ENCODE data around the gene TWIST2. TPM values are rescaled to one million over a fixed set of nuclear protein-coding genes. Genes with fewer than 3 reads are reported as not detected.

The TWIST2 gene
- total and polyA plus RNA-seq, 5 donors: 3.1 to 6.3 (median 5.0) TPM

DNA sequence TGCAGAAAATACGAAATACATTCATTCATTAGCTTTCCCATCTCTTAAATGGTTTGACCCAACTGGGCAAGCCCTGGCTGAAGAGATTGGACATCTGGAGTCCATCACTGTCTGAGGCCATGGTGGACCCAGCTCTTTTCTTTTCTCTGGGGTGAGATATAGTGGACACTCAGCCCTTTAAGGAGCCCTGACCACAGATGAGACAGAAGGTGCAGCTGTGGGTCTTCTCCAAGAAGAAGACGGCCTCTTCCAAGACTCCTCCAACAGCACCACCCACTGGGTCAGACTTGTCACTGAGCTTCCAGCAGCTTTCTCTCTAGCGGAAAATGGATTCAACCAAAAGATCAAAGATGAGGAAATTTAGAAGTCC is 27.2 kb downstream of the TWIST2 start:
- intact Hi-C loops (cut with DNase I): no loop called here
- WGBS: 79% methylated on average over 3 of the region's 3 CpGs
- Histone ChIP-seq H3K27ac (ENCODE audit: low read length) (peak overlapping the region; percentile 36), H3K4me1 (ENCODE audit: control insufficient read depth, insufficient read depth, low read length) (no peaks in the 10 kb centered on the region), H3K4me3 (ENCODE audit: low read length) (no peak overlapping the region), H3K9me3 (ENCODE audit: control insufficient read depth, low read length) (no peaks in the 10 kb centered on the region), H3K27me3 (ENCODE audit: control insufficient read depth, insufficient read depth) (no peaks in the 10 kb centered on the region)
- ATAC-seq: no peak
- no peak for DNase-seq

DNA sequence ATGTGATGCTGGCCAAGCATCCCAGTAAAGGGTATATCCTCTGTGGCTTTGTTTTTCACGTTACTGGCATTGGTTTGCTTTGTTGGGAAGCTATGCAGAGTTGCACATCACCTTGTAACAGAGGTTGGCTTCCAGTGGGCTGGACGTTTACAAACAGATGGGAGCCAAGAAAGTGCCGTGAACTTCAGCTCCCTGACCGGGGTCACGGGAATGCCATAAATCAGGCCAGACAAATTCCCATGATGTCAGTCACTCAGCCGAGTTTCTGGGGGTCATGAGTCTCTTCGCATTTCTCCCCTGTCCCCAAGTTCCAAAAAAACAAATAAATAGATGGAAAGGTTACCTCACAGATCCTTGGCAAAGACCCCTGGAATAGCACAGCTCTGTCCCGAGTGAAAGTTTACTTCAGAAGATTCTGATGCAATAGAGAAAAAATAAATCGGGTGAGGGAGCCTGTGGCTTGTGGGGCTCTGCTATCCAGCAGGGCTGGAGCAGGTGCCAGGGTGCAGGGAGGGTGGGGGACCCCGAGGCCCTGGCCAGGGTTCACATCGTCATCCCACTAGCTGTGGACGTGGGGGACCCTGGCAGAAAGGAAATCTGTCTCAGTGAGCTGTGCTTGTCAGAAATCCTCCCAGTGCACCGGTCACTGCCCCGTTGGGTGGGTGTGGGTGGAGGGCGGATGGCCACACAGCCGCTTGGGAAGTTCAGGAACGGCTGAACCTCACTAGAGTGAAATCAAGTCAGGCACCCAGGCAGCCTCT is 27.8 kb downstream of the TWIST2 start:
- ATAC-seq (peak; percentile 29 to 40), DNase-seq (no peak)
- peak overlapping the region; percentile 36 for H3K27ac ChIP-seq (ENCODE audit: low read length)

DNA sequence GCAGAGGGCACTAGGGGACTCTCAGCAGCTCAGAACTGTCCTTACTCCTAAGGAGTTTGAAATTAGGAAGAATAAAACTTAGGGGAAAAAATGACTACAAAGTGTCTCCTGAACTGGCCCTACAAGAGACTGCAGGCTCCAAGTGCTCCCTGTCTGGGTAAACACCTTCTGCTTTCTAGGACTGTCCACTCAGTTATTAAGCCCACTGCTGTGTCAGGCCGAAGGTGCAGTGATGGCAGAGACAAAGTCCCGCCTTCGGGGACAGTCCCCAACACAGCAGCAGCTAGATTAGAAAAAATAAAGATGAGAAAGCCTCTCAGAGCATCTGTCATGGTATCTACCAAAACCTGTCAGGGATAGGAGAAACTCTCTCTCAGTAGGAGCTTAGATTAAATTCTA is 28.3 kb downstream of the TWIST2 start:
- H3K27ac ChIP-seq (ENCODE audit: low read length): no peak overlapping the region

More for the DNA sequence above, 27.8 kb downstream of the TWIST2 start:
- Histone ChIP-seq H3K4me3 (ENCODE audit: low read length) (no peak overlapping the region), H3K27me3 (ENCODE audit: control insufficient read depth, insufficient read depth) (no peaks in the 10 kb centered on the region), H3K9me3 (ENCODE audit: control insufficient read depth, low read length) (no peaks in the 10 kb centered on the region), H3K4me1 (ENCODE audit: control insufficient read depth, insufficient read depth, low read length) (no peaks in the 10 kb centered on the region)
- WGBS: 51% methylated on average over 17 of the region's 17 CpGs
- intact Hi-C loops (cut with DNase I): no loop called here

DNA sequence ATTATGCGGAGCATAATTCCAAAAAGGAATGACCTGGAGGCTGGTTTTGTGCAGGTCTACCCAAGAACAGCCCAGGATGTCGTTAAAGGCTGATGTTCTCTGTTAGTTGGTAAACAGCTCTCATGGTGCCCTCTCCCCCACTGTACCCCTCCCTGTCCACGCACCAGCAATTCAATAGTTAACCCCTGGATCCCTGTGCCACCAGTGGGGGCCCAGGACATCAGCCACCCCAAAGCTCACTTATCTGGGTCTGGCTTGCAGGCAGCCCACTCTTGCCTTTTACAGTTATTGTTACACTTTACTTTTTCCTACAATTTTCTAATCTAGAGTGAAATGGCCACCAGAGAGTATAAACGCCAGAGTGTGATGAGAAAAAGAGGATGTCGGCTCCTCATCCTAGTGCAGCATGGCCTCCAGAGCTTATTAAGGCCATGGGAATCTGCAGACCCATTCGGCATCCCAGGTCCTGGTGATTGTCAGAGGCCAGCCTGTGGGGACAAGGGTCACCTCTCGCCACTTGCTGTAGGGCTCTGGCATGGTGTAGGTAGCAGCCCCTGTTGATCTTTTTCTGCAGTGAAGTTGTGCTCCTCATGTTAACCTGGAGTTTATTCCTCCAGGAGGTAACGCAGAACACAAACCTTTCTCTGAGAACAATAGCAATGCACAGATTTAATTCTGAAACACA is 30.3 kb downstream of the TWIST2 start:
- WGBS: 81% methylated on average over 8 of the region's 8 CpGs
- Histone ChIP-seq H3K4me3 (ENCODE audit: low read length) (no peak overlapping the region), H3K9me3 (ENCODE audit: control insufficient read depth, low read length) (no peaks in the 10 kb centered on the region), H3K27me3 (ENCODE audit: control insufficient read depth, insufficient read depth) (no peaks in the 10 kb centered on the region), H3K4me1 (ENCODE audit: control insufficient read depth, insufficient read depth, low read length) (no peaks in the 10 kb centered on the region), H3K27ac (ENCODE audit: low read length) (no peak overlapping the region)
- DNase-seq (no peak), ATAC-seq (no peak)
- intact Hi-C loops (cut with DNase I): no loop called here

More for the DNA sequence above, 28.3 kb downstream of the TWIST2 start:
- WGBS: 89% methylated on average over 3 of the region's 3 CpGs
- no peak for ATAC-seq
- no peaks in the 10 kb centered on the region for H3K27me3 ChIP-seq (ENCODE audit: control insufficient read depth, insufficient read depth)
- no peaks in the 10 kb centered on the region for H3K4me1 ChIP-seq (ENCODE audit: control insufficient read depth, insufficient read depth, low read length)
- no peak for DNase-seq
- H3K4me3 ChIP-seq (ENCODE audit: low read length): no peak overlapping the region
- no peaks in the 10 kb centered on the region for H3K9me3 ChIP-seq (ENCODE audit: control insufficient read depth, low read length)
- intact Hi-C loops (cut with DNase I): no loop called here

DNA sequence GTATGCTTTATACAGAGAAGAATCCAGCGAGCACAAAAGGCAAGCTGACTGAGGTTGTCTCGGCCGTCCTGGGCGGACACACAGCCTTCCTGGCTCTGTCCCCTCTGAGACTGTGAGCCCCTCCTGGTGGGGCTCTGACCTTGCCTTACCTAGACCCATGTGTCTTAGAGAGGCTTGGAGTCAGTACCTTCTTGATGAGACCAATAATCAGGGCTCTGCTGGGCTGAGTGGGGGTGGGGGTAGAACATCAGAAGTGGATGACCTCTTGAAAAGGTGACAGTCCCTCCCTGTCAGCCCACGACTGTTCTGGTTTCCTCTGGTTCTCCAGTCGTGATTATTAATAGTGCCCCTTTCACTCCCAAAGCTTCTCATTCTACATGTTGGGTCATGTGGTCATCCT is 31.2 kb downstream of the TWIST2 start:
- Histone ChIP-seq H3K27ac (ENCODE audit: low read length) (no peak overlapping the region), H3K4me3 (ENCODE audit: low read length) (no peak overlapping the region), H3K4me1 (ENCODE audit: control insufficient read depth, insufficient read depth, low read length) (no peaks in the 10 kb centered on the region), H3K27me3 (ENCODE audit: control insufficient read depth, insufficient read depth) (no peaks in the 10 kb centered on the region), H3K9me3 (ENCODE audit: control insufficient read depth, low read length) (no peaks in the 10 kb centered on the region)
- DNase-seq (no peak), ATAC-seq (no peak)
- intact Hi-C loops (cut with DNase I): no loop called here
- WGBS: 75% methylated on average over 6 of the region's 6 CpGs

DNA sequence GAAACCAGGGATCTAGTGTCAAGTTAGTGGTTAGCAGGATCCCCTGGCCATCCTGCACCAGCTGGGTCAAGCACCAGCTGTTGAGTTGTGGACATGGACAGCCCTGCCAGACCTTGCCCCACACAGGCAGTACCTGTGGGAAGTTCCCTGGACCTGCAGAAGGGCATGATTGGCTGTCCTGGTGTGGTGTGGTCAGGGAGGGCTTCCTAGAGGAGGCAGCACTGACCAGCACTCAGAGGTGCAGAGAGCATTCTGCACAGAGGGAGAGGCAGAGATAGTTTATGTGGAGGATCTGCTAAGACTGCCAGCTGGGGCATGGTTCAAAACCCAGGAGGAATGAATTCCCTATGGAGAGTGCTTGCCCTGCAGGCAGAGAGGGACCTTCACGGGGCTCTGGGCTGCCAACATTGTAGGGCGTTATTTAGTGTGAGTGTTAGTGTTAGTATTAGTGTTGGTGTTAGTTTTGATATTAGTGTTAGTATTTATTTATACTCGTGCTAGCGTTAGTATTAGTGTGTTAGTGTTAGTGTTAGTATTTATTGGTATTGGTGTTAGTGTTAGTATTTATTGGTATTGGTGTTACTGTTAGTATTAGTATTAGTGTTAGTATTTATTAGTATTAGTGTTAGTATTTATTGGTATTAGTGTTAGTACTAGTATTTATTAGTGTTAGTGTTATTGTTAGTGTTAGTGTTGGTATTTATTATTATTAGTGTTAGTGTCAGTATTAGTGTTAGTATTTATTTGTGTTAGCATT is 31.9 kb downstream of the TWIST2 start:
- intact Hi-C loops (cut with DNase I): no loop called here
- Histone ChIP-seq H3K9me3 (ENCODE audit: control insufficient read depth, low read length) (no peaks in the 10 kb centered on the region), H3K4me1 (ENCODE audit: control insufficient read depth, insufficient read depth, low read length) (no peaks in the 10 kb centered on the region), H3K4me3 (ENCODE audit: low read length) (no peak overlapping the region), H3K27me3 (ENCODE audit: control insufficient read depth, insufficient read depth) (no peaks in the 10 kb centered on the region), H3K27ac (ENCODE audit: low read length) (no peak overlapping the region)
- ATAC-seq (no peak), DNase-seq (no peak)
- WGBS: 92% methylated on average over 4 of the region's 4 CpGs

DNA sequence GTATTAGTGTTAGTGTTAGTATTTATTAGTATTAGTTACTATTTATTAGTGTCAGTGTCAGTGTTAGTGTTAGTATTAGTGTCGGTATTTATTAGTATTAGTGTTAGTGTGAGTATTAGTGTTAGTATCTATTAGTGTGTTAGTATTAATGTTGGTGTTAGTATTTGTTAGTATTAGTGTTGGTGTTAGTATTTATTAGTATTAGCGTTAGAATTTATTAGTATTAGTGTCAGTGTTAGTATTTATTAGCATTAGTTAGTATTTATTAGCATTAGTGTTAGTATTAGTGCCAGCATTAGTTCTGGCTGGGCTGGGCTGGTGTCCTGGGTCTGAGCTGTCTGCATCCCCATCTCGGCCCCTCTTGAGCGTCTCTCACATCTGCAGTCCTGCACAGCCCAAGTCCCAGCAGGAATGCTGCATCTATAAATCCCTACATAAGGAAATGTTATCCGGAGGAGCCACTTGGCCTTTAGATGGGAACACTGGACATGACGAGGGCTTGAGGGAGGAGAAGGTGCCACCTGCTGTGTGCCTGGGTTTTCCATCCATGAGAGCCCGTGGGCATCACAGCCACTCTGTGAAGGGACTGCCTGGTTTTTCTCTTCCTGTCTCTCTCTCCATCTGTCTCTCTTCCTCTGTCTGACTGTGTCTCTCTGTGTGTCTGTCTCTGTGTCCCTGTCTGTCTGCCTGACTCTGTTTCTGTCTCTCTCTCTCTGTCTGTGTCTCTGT is 33.6 kb downstream of the TWIST2 start:
- Histone ChIP-seq H3K9me3 (ENCODE audit: control insufficient read depth, low read length) (no peaks in the 10 kb centered on the region), H3K4me3 (ENCODE audit: low read length) (no peak overlapping the region), H3K27me3 (ENCODE audit: control insufficient read depth, insufficient read depth) (no peaks in the 10 kb centered on the region), H3K27ac (ENCODE audit: low read length) (no peak overlapping the region), H3K4me1 (ENCODE audit: control insufficient read depth, insufficient read depth, low read length) (no peaks in the 10 kb centered on the region)
- no peak for DNase-seq
- intact Hi-C loops (cut with DNase I): no loop called here
- WGBS: 79% methylated on average over 7 of the region's 7 CpGs
- ATAC-seq: no peak

DNA sequence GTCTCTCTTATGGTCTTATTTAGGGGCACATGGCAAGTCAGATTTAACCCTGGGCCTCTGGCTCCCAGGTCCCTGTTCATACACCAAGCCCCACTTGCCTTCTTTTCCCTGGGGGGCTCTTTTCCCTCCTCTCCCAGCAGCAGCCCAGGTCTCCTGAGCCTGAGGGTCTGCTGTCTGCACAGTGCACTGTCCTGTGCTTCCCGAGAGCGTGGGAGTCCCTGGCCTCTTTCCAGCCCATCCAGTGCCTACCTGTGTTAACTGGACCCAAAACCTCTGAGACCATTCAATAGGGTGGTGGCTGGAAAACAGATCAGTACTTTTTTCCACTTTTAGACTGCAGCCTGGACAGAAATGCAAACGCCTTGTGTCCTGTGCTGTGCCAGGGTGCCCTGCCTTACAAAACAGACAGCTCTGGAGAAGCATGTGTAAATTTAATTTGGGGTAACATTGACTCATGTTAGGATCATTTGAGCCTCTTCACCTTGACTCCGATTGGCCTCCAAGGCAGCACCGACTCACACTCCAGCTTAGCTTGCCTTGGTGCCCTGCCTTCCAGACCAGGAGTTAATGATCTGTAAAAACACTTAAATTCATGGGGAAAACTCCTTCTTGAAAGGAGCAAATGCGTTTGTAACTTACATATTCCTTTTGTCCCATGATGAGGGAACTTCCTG is 34.3 kb downstream of the TWIST2 start:
- Histone ChIP-seq H3K4me1 (ENCODE audit: control insufficient read depth, insufficient read depth, low read length) (no peaks in the 10 kb centered on the region), H3K4me3 (ENCODE audit: low read length) (no peak overlapping the region), H3K9me3 (ENCODE audit: control insufficient read depth, low read length) (no peaks in the 10 kb centered on the region), H3K27me3 (ENCODE audit: control insufficient read depth, insufficient read depth) (no peaks in the 10 kb centered on the region), H3K27ac (ENCODE audit: low read length) (no peak overlapping the region)
- WGBS: 71% methylated on average over 6 of the region's 6 CpGs
- DNase-seq (no peak), ATAC-seq (no peak)
- intact Hi-C loops (cut with DNase I): no loop called here

DNA sequence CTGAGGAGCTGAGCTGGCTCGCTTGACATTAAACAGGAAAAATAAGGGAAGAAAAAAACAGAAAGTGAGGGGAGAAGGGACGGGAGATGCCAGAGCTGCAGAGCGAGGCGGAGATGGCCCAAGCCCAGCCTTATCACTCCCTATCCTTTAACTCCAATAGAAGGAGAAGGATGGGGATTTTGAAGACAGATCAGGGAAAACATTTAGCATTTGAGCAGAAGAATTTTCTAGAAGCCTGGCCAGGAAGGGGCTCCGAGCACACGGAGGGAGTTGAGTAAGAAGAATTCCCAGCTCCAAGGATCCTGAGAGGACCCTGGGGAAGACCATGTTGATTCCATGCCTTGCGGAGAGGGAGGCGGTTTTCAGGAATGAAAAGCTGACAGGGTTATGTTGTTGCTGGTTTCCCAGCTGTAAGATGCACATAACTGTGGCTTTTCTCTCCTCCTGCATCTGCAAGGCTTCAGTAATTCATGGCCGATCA is 35.6 kb downstream of the TWIST2 start:
- no peaks in the 10 kb centered on the region for H3K4me1 ChIP-seq (ENCODE audit: control insufficient read depth, insufficient read depth, low read length)
- H3K27me3 ChIP-seq (ENCODE audit: control insufficient read depth, insufficient read depth): no peaks in the 10 kb centered on the region
- DNase-seq (peak in 1 of 3 donors; percentile 12), ATAC-seq (peak in 1 of 2 donors; percentile 27)
- H3K4me3 ChIP-seq (ENCODE audit: low read length): no peak overlapping the region
- H3K9me3 ChIP-seq (ENCODE audit: control insufficient read depth, low read length): no peaks in the 10 kb centered on the region
- H3K27ac ChIP-seq (ENCODE audit: low read length): no peak overlapping the region
- intact Hi-C loops (cut with DNase I): no loop called here
- WGBS: 53% methylated on average over 9 of the region's 9 CpGs

DNA sequence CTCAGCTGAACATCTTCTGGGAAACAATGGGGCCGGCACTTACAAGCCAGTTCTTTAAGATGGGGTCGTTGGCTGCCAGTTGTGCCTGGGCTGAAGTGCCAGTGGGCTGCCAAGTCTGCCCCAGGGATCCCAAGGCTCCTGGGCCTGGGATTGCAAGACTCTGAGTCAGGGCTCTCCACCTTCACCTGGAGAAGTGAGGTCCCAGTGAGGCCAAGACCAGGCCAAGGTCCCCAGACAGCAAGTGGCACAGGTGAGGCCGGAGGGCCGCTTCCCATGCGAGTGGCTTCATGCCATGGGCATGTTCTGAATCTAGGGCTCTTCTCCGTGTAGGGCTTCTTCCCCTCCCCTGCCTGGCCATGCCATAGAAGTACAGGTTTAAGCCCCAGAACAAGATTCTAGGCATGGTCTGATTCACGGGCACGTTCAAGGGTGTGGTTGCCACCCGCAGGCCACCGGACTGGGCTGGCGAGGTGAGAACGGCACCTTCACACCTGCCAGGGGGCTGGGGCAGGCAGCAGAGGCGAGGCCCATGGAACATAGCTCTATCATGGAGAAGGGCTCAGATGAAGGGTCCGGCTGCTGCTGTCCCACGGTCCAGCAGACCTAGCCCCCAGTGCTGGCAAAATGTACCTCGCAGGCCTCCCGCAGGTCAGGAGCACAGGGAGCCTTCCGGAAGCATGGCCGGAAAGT is 36.4 kb downstream of the TWIST2 start:
- Histone ChIP-seq H3K27ac (ENCODE audit: low read length) (no peak overlapping the region), H3K9me3 (ENCODE audit: control insufficient read depth, low read length) (no peaks in the 10 kb centered on the region), H3K27me3 (ENCODE audit: control insufficient read depth, insufficient read depth) (no peaks in the 10 kb centered on the region), H3K4me1 (ENCODE audit: control insufficient read depth, insufficient read depth, low read length) (no peaks in the 10 kb centered on the region), H3K4me3 (ENCODE audit: low read length) (no peak overlapping the region)
- intact Hi-C loops (cut with DNase I): no loop called here
- ATAC-seq (peak; percentile 22 to 28), DNase-seq (peak in 1 of 3 donors; percentile 10)
- 84% methylated on average over 19 of the region's 19 CpGs for WGBS

All from right cardiac atrium (tissue), 5 donors.